Activated T-helper 1 cell treated with anti-CD3 and anti-CD28 coated beads, Interleukin-12 subunit alpha, Interleukin-12 subunit beta, Interleukin-2, Interleukin-4 antibody, amounts not matched to agents 30 ng/mL and 10 ng/mL and 1 ng/mL, durations not matched to agents 14 hours and 24 hours and 36 hours (primary cell): ENCODE measurements around the gene CEMIP. TPM values are rescaled to one million over a fixed set of nuclear protein-coding genes. Genes with fewer than 3 reads are reported as not detected.

Experiments used
- DNase-seq: peaks from one replicate; pipeline ENCODE4 v3.0.0; 2021; ENCODE audit warnings: low spot score
- H3K27ac Mint-ChIP-seq: one replicate; pipeline ENCODE4 v1.8.0; 2021; ENCODE audit warnings: mild to moderate bottlenecking, mixed read lengths
- H3K27me3 Mint-ChIP-seq: one replicate; pipeline ENCODE4 v1.8.0; 2022; ENCODE audit warnings: mild to moderate bottlenecking, moderate library complexity, mixed read lengths; ENCODE audit not compliant: insufficient read depth
- H3K36me3 Mint-ChIP-seq: one replicate; pipeline ENCODE4 v1.8.0; 2021; ENCODE audit warnings: low read depth, mixed read lengths
- H3K4me1 Mint-ChIP-seq: one replicate; pipeline ENCODE4 v1.8.0; 2021; ENCODE audit warnings: low read depth, mixed read lengths
- H3K4me3 Mint-ChIP-seq: one replicate; pipeline ENCODE4 v1.8.0; 2021; ENCODE audit warnings: mild to moderate bottlenecking, moderate library complexity, mixed read lengths
- H3K9me3 Mint-ChIP-seq: one replicate; pipeline ENCODE4 v1.8.0; 2021; ENCODE audit warnings: mixed read lengths
- intact Hi-C: fragments of 100-400 bp; cut with micrococcal nuclease; formaldehyde crosslinking; loops from one replicate; pipeline ENCODE4 v1.15.1; 2024
- total RNA-seq: library from RNA; stranded (reverse); gene quantifications from 2 replicates; pipeline ENCODE4 v1.2.3, GENCODE V29; 2022

The CEMIP gene
- total RNA-seq, 1 donor from 2014 or later = 0.03 TPM

- Mint-ChIP-seq H3K4me1 (no peaks in the 10 kb centered on the region), H3K4me3 (no peak overlapping the region), H3K27ac (no peak overlapping the region), H3K9me3 (no peaks in the 10 kb centered on the region), H3K27me3 (no peaks in the 10 kb centered on the region), H3K36me3 (peaks cover 10% of the 10 kb centered on the region)
- no peak for DNase-seq
- intact Hi-C loops = no loop called here
Measured at GRCh38 chr15:80940851-80941250, 161.7 kb downstream of the CEMIP start.

GRCh38 chr15:80942266-80942665, 163.1 kb downstream of the CEMIP start:
- no peak overlapping the region for H3K27ac Mint-ChIP-seq
- no peaks in the 10 kb centered on the region for H3K4me1 Mint-ChIP-seq
- H3K27me3 Mint-ChIP-seq = no peaks in the 10 kb centered on the region
- intact Hi-C loops = no loop called here
- peaks cover 17% of the 10 kb centered on the region for H3K36me3 Mint-ChIP-seq
- no peaks in the 10 kb centered on the region for H3K9me3 Mint-ChIP-seq
- no peak for DNase-seq
- H3K4me3 Mint-ChIP-seq = no peak overlapping the region

- intact Hi-C loops = no loop called here
- H3K36me3 Mint-ChIP-seq = peaks cover 20% of the 10 kb centered on the region
- no peak for DNase-seq
- no peaks in the 10 kb centered on the region for H3K27me3 Mint-ChIP-seq
- H3K9me3 Mint-ChIP-seq = no peaks in the 10 kb centered on the region
- no peak overlapping the region for H3K4me3 Mint-ChIP-seq
- no peaks in the 10 kb centered on the region for H3K4me1 Mint-ChIP-seq
- H3K27ac Mint-ChIP-seq = no peak overlapping the region
Measured at GRCh38 chr15:80942746-80943565, 163.8 kb downstream of the CEMIP start.

GRCh38 chr15:80944818-80945217, 165.6 kb downstream of the CEMIP start:
- no peaks in the 10 kb centered on the region for H3K9me3 Mint-ChIP-seq
- H3K4me3 Mint-ChIP-seq = no peak overlapping the region
- peaks cover 26% of the 10 kb centered on the region for H3K36me3 Mint-ChIP-seq
- no peaks in the 10 kb centered on the region for H3K27me3 Mint-ChIP-seq
- intact Hi-C loops = no loop called here
- H3K27ac Mint-ChIP-seq = no peak overlapping the region
- no peaks in the 10 kb centered on the region for H3K4me1 Mint-ChIP-seq
- no peak for DNase-seq

- intact Hi-C loops = no loop called here
- H3K4me1 Mint-ChIP-seq = no peaks in the 10 kb centered on the region
- H3K27me3 Mint-ChIP-seq = no peaks in the 10 kb centered on the region
- no peak for DNase-seq
- no peak overlapping the region for H3K27ac Mint-ChIP-seq
- no peak overlapping the region for H3K4me3 Mint-ChIP-seq
- H3K9me3 Mint-ChIP-seq = no peaks in the 10 kb centered on the region
- peaks cover 26% of the 10 kb centered on the region for H3K36me3 Mint-ChIP-seq
Measured at GRCh38 chr15:80945605-80946004, 166.4 kb downstream of the CEMIP start.

- Mint-ChIP-seq H3K4me1 (no peaks in the 10 kb centered on the region), H3K9me3 (no peaks in the 10 kb centered on the region), H3K27me3 (no peaks in the 10 kb centered on the region), H3K4me3 (no peak overlapping the region), H3K27ac (no peak overlapping the region), H3K36me3 (peaks cover 28% of the 10 kb centered on the region)
- intact Hi-C loops = no loop called here
- no peak for DNase-seq
Measured at GRCh38 chr15:80946576-80946975, 167.4 kb downstream of the CEMIP start.

- Mint-ChIP-seq H3K9me3 (no peaks in the 10 kb centered on the region), H3K4me1 (no peaks in the 10 kb centered on the region), H3K27me3 (no peaks in the 10 kb centered on the region), H3K4me3 (no peak overlapping the region), H3K36me3 (peaks cover 40% of the 10 kb centered on the region), H3K27ac (no peak overlapping the region)
- no peak for DNase-seq
- intact Hi-C loops = no loop called here
Measured at GRCh38 chr15:80948651-80949292, 169.6 kb downstream of the CEMIP start.

- no peaks in the 10 kb centered on the region for H3K9me3 Mint-ChIP-seq
- no peaks in the 10 kb centered on the region for H3K4me1 Mint-ChIP-seq
- no peaks in the 10 kb centered on the region for H3K27me3 Mint-ChIP-seq
- no peak overlapping the region for H3K4me3 Mint-ChIP-seq
- DNase-seq = no peak
- intact Hi-C loops = no loop called here
- H3K27ac Mint-ChIP-seq = no peak overlapping the region
- H3K36me3 Mint-ChIP-seq = peaks cover 36% of the 10 kb centered on the region
Measured at GRCh38 chr15:80949756-80950155, 170.6 kb downstream of the CEMIP start.

- DNase-seq = no peak
- Mint-ChIP-seq H3K4me3 (no peak overlapping the region), H3K27ac (no peak overlapping the region), H3K36me3 (peaks cover 36% of the 10 kb centered on the region), H3K27me3 (no peaks in the 10 kb centered on the region), H3K9me3 (no peaks in the 10 kb centered on the region), H3K4me1 (peaks cover 2% of the 10 kb centered on the region)
- intact Hi-C loops = no loop called here
Measured at GRCh38 chr15:80950291-80951078, 171.3 kb downstream of the CEMIP start.

- Mint-ChIP-seq H3K4me1 (peaks cover 13% of the 10 kb centered on the region), H3K4me3 (no peak overlapping the region), H3K36me3 (peaks cover 31% of the 10 kb centered on the region), H3K27me3 (no peaks in the 10 kb centered on the region), H3K9me3 (no peaks in the 10 kb centered on the region), H3K27ac (no peak overlapping the region)
- intact Hi-C loops = no loop called here
- no peak for DNase-seq
Measured at GRCh38 chr15:80951941-80952340, 172.8 kb downstream of the CEMIP start.

GRCh38 chr15:80953001-80953952, 174.1 kb downstream of the CEMIP start:
- Mint-ChIP-seq H3K9me3 (no peaks in the 10 kb centered on the region), H3K4me1 (peaks cover 25% of the 10 kb centered on the region), H3K27me3 (no peaks in the 10 kb centered on the region), H3K36me3 (peaks cover 29% of the 10 kb centered on the region), H3K27ac (no peak overlapping the region), H3K4me3 (no peak overlapping the region)
- no peak for DNase-seq
- intact Hi-C loops = no loop called here
